HepG2 (cell line): ENCODE results near the gene RAD51. TPM values are rescaled to one million over a fixed set of nuclear protein-coding genes. Genes with fewer than 3 reads are reported as not detected.

ENCODE experiments used
- DR1 ChIP-seq: sonication (generic); formaldehyde crosslinking; IDR thresholded peaks from 2 replicates; pipeline ENCODE4 v1.8.0; 2021; ENCODE audit warnings: mild to moderate bottlenecking, missing genetic modification reagents, inconsistent platforms
- FIP1L1 ChIP-seq: fragments of 200-400 bp; formaldehyde crosslinking; IDR thresholded peaks from 2 replicates; pipeline ENCODE4 v1.6.1; 2018; ENCODE audit warnings: low read depth, mild to moderate bottlenecking, low read length, moderate library complexity, borderline replicate concordance; ENCODE audit not compliant: insufficient read depth
- HMG20A ChIP-seq: IDR thresholded peaks from 2 replicates; pipeline ENCODE4 v1.6.1; 2016; ENCODE audit warnings: borderline replicate concordance
- JUN ChIP-seq: sonication (generic); formaldehyde crosslinking; IDR thresholded peaks from 2 replicates; pipeline ENCODE4 v1.4.0; 2020; ENCODE audit warnings: mild to moderate bottlenecking, missing genetic modification reagents
- KAT8 ChIP-seq: IDR thresholded peaks from 2 replicates; pipeline ENCODE4 v1.6.1; 2016; ENCODE audit warnings: missing genetic modification reagents, missing compliant biosample characterization
- KDM6A ChIP-seq: IDR thresholded peaks from 2 replicates; pipeline ENCODE4 v1.6.1; 2016; ENCODE audit warnings: low read depth
- KLF6 ChIP-seq: IDR thresholded peaks from 2 replicates; pipeline ENCODE4 v1.8.0; 2016; ENCODE audit warnings: missing biosample characterization, missing genetic modification reagents
- MEF2D ChIP-seq: sonication (generic); formaldehyde crosslinking; IDR thresholded peaks from 2 replicates; pipeline ENCODE4 v1.5.1; 2020; ENCODE audit warnings: mild to moderate bottlenecking, missing genetic modification reagents
- PAF1 ChIP-seq: IDR thresholded peaks from 2 replicates; pipeline ENCODE4 v1.6.1; 2016; ENCODE audit warnings: missing genetic modification reagents, missing compliant biosample characterization
- RBAK ChIP-seq: sonication (generic); formaldehyde crosslinking; IDR thresholded peaks from 2 replicates; pipeline ENCODE4 v1.5.1; 2020; ENCODE audit warnings: mild to moderate bottlenecking, missing genetic modification reagents
- SMAD3 ChIP-seq: sonication (generic); formaldehyde crosslinking; IDR thresholded peaks from 2 replicates; pipeline ENCODE4 v1.4.0; 2020; ENCODE audit warnings: missing genetic modification reagents
- SP2 ChIP-seq: sonication (generic); formaldehyde crosslinking; IDR thresholded peaks from 2 replicates; pipeline ENCODE4 v1.5.1; 2020; ENCODE audit warnings: mild to moderate bottlenecking, missing genetic modification reagents
- SSRP1 ChIP-seq: IDR thresholded peaks from 2 replicates; pipeline ENCODE4 v1.6.1; 2016; ENCODE audit warnings: control low read depth
- ZFP41 ChIP-seq: sonication (generic); formaldehyde crosslinking; IDR thresholded peaks from 2 replicates; pipeline ENCODE4 v1.4.0; 2020; ENCODE audit warnings: mild to moderate bottlenecking, missing genetic modification reagents, borderline replicate concordance
- ZFP82 ChIP-seq: sonication (generic); formaldehyde crosslinking; IDR thresholded peaks from 2 replicates; pipeline ENCODE4 v1.5.1; 2020; ENCODE audit warnings: mild to moderate bottlenecking, missing genetic modification reagents, borderline replicate concordance
- ZNF10 ChIP-seq: sonication (generic); formaldehyde crosslinking; IDR thresholded peaks from 2 replicates; pipeline ENCODE4 v1.4.0; 2020; ENCODE audit warnings: mild to moderate bottlenecking, low read depth, missing genetic modification reagents, borderline replicate concordance
- ZNF496 ChIP-seq: sonication (generic); formaldehyde crosslinking; IDR thresholded peaks from 2 replicates; pipeline ENCODE4 v1.8.1; 2023; ENCODE audit warnings: mild to moderate bottlenecking, moderate library complexity, missing genetic modification reagents; ENCODE audit not compliant: insufficient replicate concordance
- ZNF878 ChIP-seq: sonication (generic); formaldehyde crosslinking; IDR thresholded peaks from 2 replicates; pipeline ENCODE4 v1.8.1; 2023; ENCODE audit warnings: mild to moderate bottlenecking, missing genetic modification reagents, moderate library complexity
- ZSCAN29 ChIP-seq: sonication (generic); formaldehyde crosslinking; conservative IDR thresholded peaks from 2 replicates; pipeline ENCODE4 v1.4.0; 2020; ENCODE audit warnings: mild to moderate bottlenecking, missing genetic modification reagents
- ZSCAN9 ChIP-seq: IDR thresholded peaks from 2 replicates; pipeline ENCODE4 v1.6.1; 2016; ENCODE audit warnings: borderline replicate concordance
- polyA plus RNA-seq, 8 experiments: library from polyadenylated mRNA; depleted of rRNA in 3 of 8; stranded (reverse) in 7 of 8; unstranded in 1 of 8; fragments of >200 nt; fragmentation: Illumina TruSeq in 4 of 8; extraction: Trizol in 4 of 8; gene quantifications; 2 replicates each; pipeline versions ENCODE4 v1.2.1 to v1.2.3, GENCODE V29; 2011 to 2016; ENCODE audit warnings: low read depth in 4 of 8, missing spikeins in 1 of 8, mixed read lengths in 1 of 8; ENCODE audit not compliant: insufficient read depth in 1 of 8
- total RNA-seq, 5 experiments: library from RNA; depleted of rRNA; stranded (reverse); fragments of >200 nt; fragmentation: Illumina TruSeq; extraction: Trizol; gene quantifications; 2 replicates each; pipeline ENCODE4 v1.2.3, GENCODE V29; 2016; ENCODE audit warnings: low read depth in 1 of 5
- TF ChIP-seq, protein P1 (sequence below): sonication (generic); formaldehyde crosslinking; IDR thresholded peaks from 2 replicates; pipeline ENCODE4 v1.4.0; 2020; ENCODE audit warnings: missing genetic modification reagents, borderline replicate concordance
- TF ChIP-seq, protein P2 (sequence below): sonication (generic); formaldehyde crosslinking; IDR thresholded peaks from 2 replicates; pipeline ENCODE4 v1.8.0; 2022; ENCODE audit warnings: missing genetic modification reagents, mild to moderate bottlenecking, moderate library complexity, borderline replicate concordance

RAD51 gene
- total and polyA plus RNA-seq, 2 of the 13 experiments (the other 11 are each of a cell fraction or from before 2014, with no cell fraction given), result 8.5 to 12.8 TPM

DNA sequence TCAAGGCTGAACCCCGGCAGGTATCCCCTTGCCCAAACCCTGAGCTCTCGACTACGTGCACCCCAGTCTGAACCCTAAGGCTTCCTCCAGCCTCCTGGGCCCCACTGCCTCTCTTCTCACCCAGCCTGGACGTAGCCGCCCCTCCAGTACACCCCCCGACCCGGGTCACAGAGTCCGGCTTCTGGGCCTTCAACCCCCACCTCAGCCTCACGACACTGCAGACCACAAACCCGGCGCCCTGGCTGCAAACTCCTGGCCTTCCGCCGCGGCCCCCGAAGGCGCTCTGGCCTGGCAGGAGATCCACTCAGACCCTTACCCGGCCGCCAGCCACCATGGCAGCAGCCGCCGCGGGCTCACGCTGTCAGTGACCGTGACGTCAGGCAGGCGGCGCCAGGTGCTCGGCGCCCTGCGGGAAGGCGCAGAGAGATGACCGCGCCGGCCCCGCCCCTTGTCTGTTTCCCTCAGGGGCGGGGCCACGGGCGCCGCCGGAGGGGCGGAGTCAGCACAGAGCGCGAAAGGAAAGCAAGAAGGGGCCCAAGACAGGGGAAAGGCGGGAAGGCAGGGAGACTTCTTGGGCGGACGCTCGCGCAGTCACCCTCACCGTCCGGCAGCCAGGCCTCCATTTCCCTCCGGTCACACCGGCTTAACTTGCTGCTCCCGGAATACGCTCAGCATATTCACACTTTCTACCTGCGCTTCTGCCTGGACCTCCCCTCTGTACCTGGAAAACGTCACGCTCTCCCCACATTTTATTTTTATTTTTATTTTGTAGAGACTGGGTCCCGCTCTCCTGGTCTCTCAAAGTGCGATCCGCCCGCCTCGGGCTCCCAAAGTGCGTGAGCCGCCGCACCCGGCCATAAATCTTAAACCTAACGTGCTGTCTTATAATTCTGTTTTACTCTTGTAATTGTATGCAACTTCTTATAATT lies 60.2 kb downstream of the RAD51 start, which contains the start of gene RMDN3 (continued):
- TF ChIP-seq, protein P1, sequence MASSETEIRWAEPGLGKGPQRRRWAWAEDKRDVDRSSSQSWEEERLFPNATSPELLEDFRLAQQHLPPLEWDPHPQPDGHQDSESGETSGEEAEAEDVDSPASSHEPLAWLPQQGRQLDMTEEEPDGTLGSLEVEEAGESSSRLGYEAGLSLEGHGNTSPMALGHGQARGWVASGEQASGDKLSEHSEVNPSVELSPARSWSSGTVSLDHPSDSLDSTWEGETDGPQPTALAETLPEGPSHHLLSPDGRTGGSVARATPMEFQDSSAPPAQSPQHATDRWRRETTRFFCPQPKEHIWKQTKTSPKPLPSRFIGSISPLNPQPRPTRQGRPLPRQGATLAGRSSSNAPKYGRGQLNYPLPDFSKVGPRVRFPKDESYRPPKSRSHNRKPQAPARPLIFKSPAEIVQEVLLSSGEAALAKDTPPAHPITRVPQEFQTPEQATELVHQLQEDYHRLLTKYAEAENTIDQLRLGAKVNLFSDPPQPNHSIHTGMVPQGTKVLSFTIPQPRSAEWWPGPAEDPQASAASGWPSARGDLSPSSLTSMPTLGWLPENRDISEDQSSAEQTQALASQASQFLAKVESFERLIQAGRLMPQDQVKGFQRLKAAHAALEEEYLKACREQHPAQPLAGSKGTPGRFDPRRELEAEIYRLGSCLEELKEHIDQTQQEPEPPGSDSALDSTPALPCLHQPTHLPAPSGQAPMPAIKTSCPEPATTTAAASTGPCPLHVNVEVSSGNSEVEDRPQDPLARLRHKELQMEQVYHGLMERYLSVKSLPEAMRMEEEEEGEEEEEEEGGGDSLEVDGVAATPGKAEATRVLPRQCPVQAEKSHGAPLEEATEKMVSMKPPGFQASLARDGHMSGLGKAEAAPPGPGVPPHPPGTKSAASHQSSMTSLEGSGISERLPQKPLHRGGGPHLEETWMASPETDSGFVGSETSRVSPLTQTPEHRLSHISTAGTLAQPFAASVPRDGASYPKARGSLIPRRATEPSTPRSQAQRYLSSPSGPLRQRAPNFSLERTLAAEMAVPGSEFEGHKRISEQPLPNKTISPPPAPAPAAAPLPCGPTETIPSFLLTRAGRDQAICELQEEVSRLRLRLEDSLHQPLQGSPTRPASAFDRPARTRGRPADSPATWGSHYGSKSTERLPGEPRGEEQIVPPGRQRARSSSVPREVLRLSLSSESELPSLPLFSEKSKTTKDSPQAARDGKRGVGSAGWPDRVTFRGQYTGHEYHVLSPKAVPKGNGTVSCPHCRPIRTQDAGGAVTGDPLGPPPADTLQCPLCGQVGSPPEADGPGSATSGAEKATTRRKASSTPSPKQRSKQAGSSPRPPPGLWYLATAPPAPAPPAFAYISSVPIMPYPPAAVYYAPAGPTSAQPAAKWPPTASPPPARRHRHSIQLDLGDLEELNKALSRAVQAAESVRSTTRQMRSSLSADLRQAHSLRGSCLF (CRISPR knock-in tag), result no peak
- no peak for TF ChIP-seq ZSCAN9 (CRISPR knock-in tag)
- TF ChIP-seq RBAK (CRISPR knock-in tag), result no peak
- TF ChIP-seq FIP1L1, result no peak
- TF ChIP-seq SP2 (CRISPR knock-in tag), result peak; percentile 35; the same call in 1 of the 2 replicates
- TF ChIP-seq ZSCAN29 (CRISPR knock-in tag), result 0 out of 2 replicates have a peak, but pooled peaks have one; percentile 44
- no peak for TF ChIP-seq JUN
- TF ChIP-seq KAT8, result peak; percentile 95
- no peak for TF ChIP-seq HMG20A (CRISPR knock-in tag)
- no peak for TF ChIP-seq ZNF496 (CRISPR knock-in tag)
- no peak for TF ChIP-seq ZFP41 (CRISPR knock-in tag)
- TF ChIP-seq ZNF878 (CRISPR knock-in tag), result peak; percentile 58; the same call in 1 of the 2 replicates
- TF ChIP-seq MEF2D (CRISPR knock-in tag), result no peak
- peak; percentile 17; the same call in 1 of the 2 replicates for TF ChIP-seq SMAD3 (CRISPR knock-in tag)
- TF ChIP-seq ZFP82 (CRISPR knock-in tag), result 0 out of 2 replicates have a peak, but pooled peaks have one; percentile 63
- TF ChIP-seq ZNF10 (CRISPR knock-in tag), result no peak
- no peak; the same call in 1 of the 2 replicates for TF ChIP-seq KLF6 (CRISPR knock-in tag)
- TF ChIP-seq DR1 (CRISPR knock-in tag), result 0 out of 2 replicates have a peak, but pooled peaks have one; percentile 35
- TF ChIP-seq, protein P2, sequence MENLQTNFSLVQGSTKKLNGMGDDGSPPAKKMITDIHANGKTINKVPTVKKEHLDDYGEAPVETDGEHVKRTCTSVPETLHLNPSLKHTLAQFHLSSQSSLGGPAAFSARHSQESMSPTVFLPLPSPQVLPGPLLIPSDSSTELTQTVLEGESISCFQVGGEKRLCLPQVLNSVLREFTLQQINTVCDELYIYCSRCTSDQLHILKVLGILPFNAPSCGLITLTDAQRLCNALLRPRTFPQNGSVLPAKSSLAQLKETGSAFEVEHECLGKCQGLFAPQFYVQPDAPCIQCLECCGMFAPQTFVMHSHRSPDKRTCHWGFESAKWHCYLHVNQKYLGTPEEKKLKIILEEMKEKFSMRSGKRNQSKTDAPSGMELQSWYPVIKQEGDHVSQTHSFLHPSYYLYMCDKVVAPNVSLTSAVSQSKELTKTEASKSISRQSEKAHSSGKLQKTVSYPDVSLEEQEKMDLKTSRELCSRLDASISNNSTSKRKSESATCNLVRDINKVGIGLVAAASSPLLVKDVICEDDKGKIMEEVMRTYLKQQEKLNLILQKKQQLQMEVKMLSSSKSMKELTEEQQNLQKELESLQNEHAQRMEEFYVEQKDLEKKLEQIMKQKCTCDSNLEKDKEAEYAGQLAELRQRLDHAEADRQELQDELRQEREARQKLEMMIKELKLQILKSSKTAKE (CRISPR knock-in tag), result no peak
- no peak for TF ChIP-seq KDM6A (CRISPR knock-in tag)
- TF ChIP-seq PAF1, result no peak
- TF ChIP-seq SSRP1, result no peak
